GM13976 (cell line): Measurements from ENCODE around the gene HLCS.

ENCODE experiments used
- DNase-seq: peaks from one replicate; pipeline ENCODE4 v3.0.0; 2012; ENCODE audit warnings: low spot score
- in situ Hi-C: fragments of 300-500 bp; cut with MboI; formaldehyde crosslinking; loops from one replicate; pipeline ENCODE4 v1.12.0; 2022; ENCODE audit warnings: low sequenced_read_pairs, mixed read lengths, inconsistent platforms; ENCODE audit not compliant: unreplicated experiment
- TF ChIP-seq, protein P1 (sequence below): IDR thresholded peaks from 2 replicates; pipeline ENCODE4 v1.5.1; 2012; ENCODE audit warnings: borderline replicate concordance, mild to moderate bottlenecking; ENCODE audit not compliant: insufficient read depth; ENCODE audit errors: extremely low read depth, missing control alignments, control extremely low read depth

Gene HLCS

DNA sequence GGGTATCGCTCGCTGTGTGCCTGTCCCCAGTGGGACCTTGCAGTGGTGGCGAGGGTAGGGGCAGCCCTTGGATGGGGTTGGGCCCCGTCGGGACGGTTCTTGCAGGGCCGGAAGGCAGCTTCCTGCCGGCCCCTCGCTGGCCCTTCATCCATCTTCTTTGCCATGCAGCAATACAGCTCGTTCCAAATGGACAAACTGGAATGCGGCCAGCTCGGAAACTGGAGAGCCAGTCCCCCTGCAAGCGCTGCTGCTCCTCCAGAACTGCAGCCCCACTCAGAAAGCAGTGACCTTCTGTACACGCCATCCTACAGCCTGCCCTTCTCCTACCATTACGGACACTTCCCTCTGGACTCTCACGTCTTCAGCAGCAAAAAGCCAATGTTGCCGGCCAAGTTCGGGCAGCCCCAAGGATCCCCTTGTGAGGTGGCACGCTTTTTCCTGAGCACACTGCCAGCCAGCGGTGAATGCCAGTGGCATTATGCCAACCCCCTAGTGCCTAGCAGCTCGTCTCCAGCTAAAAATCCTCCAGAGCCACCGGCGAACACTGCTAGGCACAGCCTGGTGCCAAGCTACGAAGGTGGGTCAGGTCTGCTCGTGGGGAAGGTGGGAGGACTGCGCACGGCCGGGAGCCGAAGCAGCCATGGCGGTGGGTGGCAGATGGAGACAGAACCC lies 221.8 kb downstream of the HLCS start:
- in situ Hi-C loops: no loop called here
- no peak for DNase-seq
- TF ChIP-seq, protein P1, sequence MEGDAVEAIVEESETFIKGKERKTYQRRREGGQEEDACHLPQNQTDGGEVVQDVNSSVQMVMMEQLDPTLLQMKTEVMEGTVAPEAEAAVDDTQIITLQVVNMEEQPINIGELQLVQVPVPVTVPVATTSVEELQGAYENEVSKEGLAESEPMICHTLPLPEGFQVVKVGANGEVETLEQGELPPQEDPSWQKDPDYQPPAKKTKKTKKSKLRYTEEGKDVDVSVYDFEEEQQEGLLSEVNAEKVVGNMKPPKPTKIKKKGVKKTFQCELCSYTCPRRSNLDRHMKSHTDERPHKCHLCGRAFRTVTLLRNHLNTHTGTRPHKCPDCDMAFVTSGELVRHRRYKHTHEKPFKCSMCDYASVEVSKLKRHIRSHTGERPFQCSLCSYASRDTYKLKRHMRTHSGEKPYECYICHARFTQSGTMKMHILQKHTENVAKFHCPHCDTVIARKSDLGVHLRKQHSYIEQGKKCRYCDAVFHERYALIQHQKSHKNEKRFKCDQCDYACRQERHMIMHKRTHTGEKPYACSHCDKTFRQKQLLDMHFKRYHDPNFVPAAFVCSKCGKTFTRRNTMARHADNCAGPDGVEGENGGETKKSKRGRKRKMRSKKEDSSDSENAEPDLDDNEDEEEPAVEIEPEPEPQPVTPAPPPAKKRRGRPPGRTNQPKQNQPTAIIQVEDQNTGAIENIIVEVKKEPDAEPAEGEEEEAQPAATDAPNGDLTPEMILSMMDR: no peak

DNA sequence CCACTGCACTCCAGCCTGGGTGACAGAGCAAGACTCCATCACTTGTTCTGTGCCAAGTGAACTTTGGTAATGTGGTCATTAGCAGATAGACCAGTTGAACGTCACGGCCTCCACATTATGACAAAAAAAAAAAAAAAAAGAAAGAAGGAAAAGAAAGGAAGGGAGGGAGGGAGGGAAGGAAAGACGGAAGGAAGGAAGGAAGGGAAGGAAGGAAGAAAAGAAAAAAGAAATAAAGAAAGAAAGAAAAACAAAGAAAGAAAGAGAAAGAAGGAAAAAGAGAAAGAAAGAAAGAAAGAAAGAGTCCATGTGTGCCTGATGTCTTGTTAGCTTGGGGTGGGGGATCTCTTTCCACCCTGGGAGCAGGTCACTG lies 222.3 kb downstream of the HLCS start:
- TF ChIP-seq, protein P1: no peak
- in situ Hi-C loops: no loop called here
- no peak for DNase-seq

DNA sequence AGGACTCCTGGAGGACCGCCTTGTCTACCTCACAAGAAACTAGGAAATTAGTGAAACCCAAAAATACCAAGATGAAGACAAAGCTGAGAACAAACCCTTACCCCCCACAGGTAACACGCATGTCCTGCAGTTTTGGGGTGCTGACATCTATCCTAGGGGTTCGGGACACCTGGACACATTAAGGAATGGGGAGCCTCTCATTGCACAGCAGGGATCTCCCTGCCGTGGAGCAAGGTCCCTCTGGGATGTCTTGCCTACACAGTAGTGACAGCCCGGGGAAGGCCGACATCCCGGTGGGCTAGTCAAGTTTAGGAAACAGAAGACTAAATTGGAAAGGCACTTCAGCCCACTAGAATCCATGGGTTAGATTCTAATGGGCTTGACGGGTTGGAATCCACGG lies 223.0 kb downstream of the HLCS start:
- TF ChIP-seq, protein P1: no peak
- in situ Hi-C loops: no loop called here
- no peak for DNase-seq

DNA sequence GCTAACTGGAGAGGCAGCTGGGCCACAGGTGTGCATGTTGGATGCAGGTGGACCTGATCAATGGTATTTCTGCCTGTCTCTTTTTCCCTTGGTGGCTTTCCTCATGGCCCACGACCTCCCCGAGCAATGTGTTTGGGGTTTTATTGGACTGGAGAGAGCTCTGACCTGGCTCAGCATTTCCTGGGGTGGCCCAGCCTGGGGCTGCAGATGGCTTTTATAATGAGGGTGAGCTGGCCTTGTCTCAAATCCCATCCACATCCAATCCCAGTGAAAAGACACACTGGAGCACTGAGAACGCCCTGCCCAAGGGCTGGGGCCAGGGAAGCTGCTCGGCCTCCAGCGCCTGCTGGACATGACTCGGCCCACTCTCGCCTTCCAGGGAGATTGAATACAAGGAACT lies 223.5 kb downstream of the HLCS start:
- in situ Hi-C loops: no loop called here
- no peak for DNase-seq
- TF ChIP-seq, protein P1: no peak

DNA sequence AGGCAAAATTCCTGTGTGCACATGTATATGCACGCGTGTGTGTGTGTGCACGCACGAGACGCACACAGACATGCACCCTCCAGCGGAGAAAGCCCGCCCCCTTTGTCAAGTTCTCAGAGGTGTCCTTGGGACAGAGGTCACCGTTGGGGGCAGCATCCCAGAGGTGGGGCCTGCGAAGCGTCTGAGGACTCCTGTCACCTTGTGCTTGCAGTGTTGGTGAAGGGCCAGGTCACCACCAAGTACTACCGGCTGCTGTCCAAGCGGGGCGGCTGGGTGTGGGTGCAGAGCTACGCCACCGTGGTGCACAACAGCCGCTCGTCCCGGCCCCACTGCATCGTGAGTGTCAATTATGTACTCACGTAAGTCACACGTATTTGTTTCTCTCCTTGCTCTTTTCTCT lies 225.0 kb downstream of the HLCS start:
- DNase-seq: no peak
- in situ Hi-C loops: no loop called here
- TF ChIP-seq, protein P1: no peak

DNA sequence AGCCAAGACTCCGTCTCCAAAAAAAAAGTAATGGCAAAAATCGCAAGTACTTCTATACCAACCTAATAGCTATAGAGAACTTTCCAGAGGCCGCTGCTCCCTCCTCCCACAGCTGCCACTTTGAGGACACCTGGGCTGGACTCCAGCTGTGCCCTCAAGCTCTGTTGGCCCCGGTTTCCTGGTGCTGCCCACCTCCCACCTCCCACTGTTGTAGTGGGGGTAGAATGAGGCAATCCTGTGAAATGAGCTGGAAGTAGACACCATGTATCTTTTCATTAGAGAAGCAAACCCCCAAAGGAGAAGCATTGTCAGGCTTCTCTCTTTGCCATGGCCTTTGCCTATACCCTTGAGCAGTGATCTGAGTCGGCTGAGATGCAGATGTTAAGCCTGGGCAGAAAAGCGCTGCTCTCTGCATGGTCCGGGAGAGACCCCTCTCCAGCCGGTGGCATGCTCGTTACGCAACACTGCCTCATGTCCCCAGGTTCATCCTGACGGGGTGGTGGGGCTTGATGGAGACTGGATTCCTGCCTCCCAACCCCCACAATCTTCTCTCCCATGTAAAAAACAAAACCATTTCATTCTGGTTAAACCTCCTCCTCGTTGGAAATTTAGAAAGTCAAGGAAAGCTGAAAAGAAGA lies 227.9 kb downstream of the HLCS start:
- DNase-seq: no peak
- TF ChIP-seq, protein P1: no peak
- in situ Hi-C loops: no loop called here
